ENCODE measurements around the gene CD6. TPM values are rescaled to one million over a fixed set of nuclear protein-coding genes. Genes with fewer than 3 reads are reported as not detected.

CD6 gene
- polyA plus RNA-seq, 1 donor (not counting 4 experiments of a cell fraction or from before 2014, with no cell fraction given): 0.03 TPM

DNA sequence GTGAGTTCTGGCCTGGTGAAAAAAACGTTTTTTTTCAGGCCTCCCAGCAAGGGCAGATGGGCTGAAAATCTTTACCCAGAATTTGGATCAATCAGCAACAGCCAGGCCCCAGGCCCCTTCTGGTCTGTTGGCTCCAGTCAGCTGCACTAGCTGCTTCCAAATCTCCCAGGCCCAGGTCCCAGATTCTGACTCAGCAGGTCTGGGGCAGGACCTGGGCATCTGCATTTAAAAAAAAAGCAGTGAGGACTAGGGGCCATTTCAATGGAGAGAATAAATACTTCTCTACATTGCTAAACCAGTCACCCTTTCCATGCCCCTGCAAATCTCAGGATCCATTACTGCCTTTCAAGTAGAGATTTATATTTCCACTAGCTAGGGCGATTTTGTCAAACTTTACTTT is 23.8 kb upstream of the CD6 start:
- Histone ChIP-seq H3K27ac (ENCODE audit: control insufficient read depth, insufficient read depth, low read length) (no peak overlapping the region), H3K9me1 (ENCODE audit: control insufficient read depth, extremely low read depth, insufficient read depth, low read length) (no peaks in the 10 kb centered on the region), H3K79me2 (ENCODE audit: control insufficient read depth, insufficient read depth, low read length) (no peaks in the 10 kb centered on the region), H3K27me3 (ENCODE audit: control insufficient read depth, extremely low read depth, insufficient read depth, low read length) (peaks cover 4% of the 10 kb centered on the region), H3K9ac (ENCODE audit: control insufficient read depth, extremely low read depth, insufficient read depth, low read length) (no peak overlapping the region), H3K9me3 (ENCODE audit: control insufficient read depth, low read depth, low read length) (no peaks in the 10 kb centered on the region), H4K20me1 (ENCODE audit: control insufficient read depth, extremely low read depth, insufficient read depth, low read length) (no peaks in the 10 kb centered on the region), H2AFZ (ENCODE audit: control insufficient read depth, low read length) (no peak overlapping the region), H3K4me3 (ENCODE audit: control insufficient read depth in 2 of 3, extremely low read depth in 1 of 3, insufficient read depth in 2 of 3, low read depth in 1 of 3, low read length in 3 of 3) (no peak overlapping the region), H3K4me2 (ENCODE audit: control insufficient read depth, extremely low read depth, insufficient read depth, low read depth, low read length) (no peak overlapping the region), H3K36me3 (ENCODE audit: control insufficient read depth in 2 of 2, extremely low read depth in 1 of 2, insufficient read depth in 2 of 2, low read length in 2 of 2) (no peaks in the 10 kb centered on the region), H3K4me1 (ENCODE audit: control insufficient read depth, extremely low read depth, insufficient read depth, low read length) (peaks cover 14% of the 10 kb centered on the region)
- dilution Hi-C loops (cut with MboI; ENCODE audit: extremely low pct_ligation_motif_present, low sequenced_read_pairs): no loop called here
- DNase-seq (ENCODE audit: low read depth, low spot score) (no peak), FAIRE-seq (no peak)
- no peak for TF ChIP-seq EZH2 (IDR thresholded peaks at IDR 0.05; ENCODE audit: low read length)
- TF ChIP-seq, protein P1, sequence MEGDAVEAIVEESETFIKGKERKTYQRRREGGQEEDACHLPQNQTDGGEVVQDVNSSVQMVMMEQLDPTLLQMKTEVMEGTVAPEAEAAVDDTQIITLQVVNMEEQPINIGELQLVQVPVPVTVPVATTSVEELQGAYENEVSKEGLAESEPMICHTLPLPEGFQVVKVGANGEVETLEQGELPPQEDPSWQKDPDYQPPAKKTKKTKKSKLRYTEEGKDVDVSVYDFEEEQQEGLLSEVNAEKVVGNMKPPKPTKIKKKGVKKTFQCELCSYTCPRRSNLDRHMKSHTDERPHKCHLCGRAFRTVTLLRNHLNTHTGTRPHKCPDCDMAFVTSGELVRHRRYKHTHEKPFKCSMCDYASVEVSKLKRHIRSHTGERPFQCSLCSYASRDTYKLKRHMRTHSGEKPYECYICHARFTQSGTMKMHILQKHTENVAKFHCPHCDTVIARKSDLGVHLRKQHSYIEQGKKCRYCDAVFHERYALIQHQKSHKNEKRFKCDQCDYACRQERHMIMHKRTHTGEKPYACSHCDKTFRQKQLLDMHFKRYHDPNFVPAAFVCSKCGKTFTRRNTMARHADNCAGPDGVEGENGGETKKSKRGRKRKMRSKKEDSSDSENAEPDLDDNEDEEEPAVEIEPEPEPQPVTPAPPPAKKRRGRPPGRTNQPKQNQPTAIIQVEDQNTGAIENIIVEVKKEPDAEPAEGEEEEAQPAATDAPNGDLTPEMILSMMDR (optimal IDR thresholded peaks at IDR 0.05 in 1 of 3, IDR thresholded peaks at IDR 0.05 in 1 of 3, conservative IDR thresholded peaks at IDR 0.05 in 1 of 3; ENCODE audit: extremely low read depth in 1 of 3, insufficient read depth in 2 of 3, low read length in 3 of 3): no peak

DNA sequence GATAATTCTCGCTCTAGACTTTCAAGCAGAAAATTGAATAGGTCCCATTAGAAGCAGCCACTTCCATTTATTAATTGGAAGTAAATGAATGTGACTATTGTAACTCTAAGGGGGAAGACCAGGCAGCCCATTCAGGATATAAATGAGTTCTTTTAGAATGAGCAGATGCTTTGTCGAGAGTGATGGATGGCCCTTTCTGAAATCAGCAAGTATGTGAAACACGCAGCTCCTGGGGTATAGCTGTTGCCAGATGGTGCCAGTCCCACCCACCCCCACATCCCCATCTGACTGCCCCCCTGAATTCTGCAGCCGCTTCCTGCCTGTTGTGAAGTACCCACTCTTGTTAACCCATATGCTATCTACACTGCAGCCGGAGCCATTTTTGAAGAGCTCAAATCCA is 23.2 kb upstream of the CD6 start:
- TF ChIP-seq, protein P1 (optimal IDR thresholded peaks at IDR 0.05 in 1 of 3, IDR thresholded peaks at IDR 0.05 in 1 of 3, conservative IDR thresholded peaks at IDR 0.05 in 1 of 3; ENCODE audit: extremely low read depth in 1 of 3, insufficient read depth in 2 of 3, low read length in 3 of 3): no peak
- TF ChIP-seq EZH2 (IDR thresholded peaks at IDR 0.05; ENCODE audit: low read length): no peak
- no peaks in the 10 kb centered on the region for H3K79me2 ChIP-seq (ENCODE audit: control insufficient read depth, insufficient read depth, low read length)
- DNase-seq (ENCODE audit: low read depth, low spot score): no peak
- peaks cover 8% of the 10 kb centered on the region for H3K4me1 ChIP-seq (ENCODE audit: control insufficient read depth, extremely low read depth, insufficient read depth, low read length)
- FAIRE-seq: no peak
- H3K4me3 ChIP-seq (ENCODE audit: control insufficient read depth in 2 of 3, extremely low read depth in 1 of 3, insufficient read depth in 2 of 3, low read depth in 1 of 3, low read length in 3 of 3): no peak overlapping the region
- H3K36me3 ChIP-seq (ENCODE audit: control insufficient read depth in 2 of 2, extremely low read depth in 1 of 2, insufficient read depth in 2 of 2, low read length in 2 of 2): no peaks in the 10 kb centered on the region
- H3K9me3 ChIP-seq (ENCODE audit: control insufficient read depth, low read depth, low read length): no peaks in the 10 kb centered on the region
- H2AFZ ChIP-seq (ENCODE audit: control insufficient read depth, low read length): no peak overlapping the region
- no peak overlapping the region for H3K9ac ChIP-seq (ENCODE audit: control insufficient read depth, extremely low read depth, insufficient read depth, low read length)
- H3K4me2 ChIP-seq (ENCODE audit: control insufficient read depth, extremely low read depth, insufficient read depth, low read depth, low read length): no peak overlapping the region
- H3K27me3 ChIP-seq (ENCODE audit: control insufficient read depth, extremely low read depth, insufficient read depth, low read length): peaks cover 4% of the 10 kb centered on the region
- dilution Hi-C loops (cut with MboI; ENCODE audit: extremely low pct_ligation_motif_present, low sequenced_read_pairs): no loop called here
- H3K27ac ChIP-seq (ENCODE audit: control insufficient read depth, insufficient read depth, low read length): no peak overlapping the region
- H4K20me1 ChIP-seq (ENCODE audit: control insufficient read depth, extremely low read depth, insufficient read depth, low read length): no peaks in the 10 kb centered on the region
- no peaks in the 10 kb centered on the region for H3K9me1 ChIP-seq (ENCODE audit: control insufficient read depth, extremely low read depth, insufficient read depth, low read length)

All from keratinocyte (primary cell).